HuH-7 (cell line): Measurements from ENCODE around the gene YIF1A.
"Not testable (repeated sequence)": the region's sequence is repeated elsewhere in the genome, so short reads cannot be mapped to it uniquely, and the experiment has no call there.

Experiments used
- DNase-seq: peaks from one replicate; pipeline ENCODE4 v3.0.0; 2011; ENCODE audit warnings: low spot score

YIF1A gene

GRCh38 chr11:66326261-66327111, 37.5 kb upstream of the YIF1A start:
- no peak for DNase-seq

GRCh38 chr11:66325263-66325671, 36.3 kb upstream of the YIF1A start:
- DNase-seq, result no peak

DNA sequence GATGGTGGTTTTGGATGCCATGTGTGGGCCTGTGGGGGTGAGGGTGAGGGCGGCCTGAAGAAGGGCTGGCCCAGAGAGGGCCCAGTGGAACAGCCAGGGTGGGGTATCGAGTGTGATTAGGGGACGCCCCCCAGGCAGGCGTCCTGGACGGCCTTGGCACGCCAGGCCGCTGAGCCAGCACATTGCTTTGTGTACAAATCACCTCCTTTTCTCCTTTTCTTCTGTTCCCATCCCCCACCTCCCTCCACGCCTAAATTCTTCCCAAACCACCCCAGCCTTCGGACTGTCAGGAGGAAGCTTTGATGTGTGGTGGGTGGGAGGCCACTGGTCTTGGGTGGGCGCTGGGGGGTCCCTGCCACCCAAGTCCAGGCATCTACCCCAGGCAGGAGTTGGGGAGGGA, 35.7 kb upstream of the YIF1A start:
- DNase-seq, result no peak

- DNase-seq, result no peak
Observed at GRCh38 chr11:66323684-66324083, 34.7 kb upstream of the YIF1A start.

DNA sequence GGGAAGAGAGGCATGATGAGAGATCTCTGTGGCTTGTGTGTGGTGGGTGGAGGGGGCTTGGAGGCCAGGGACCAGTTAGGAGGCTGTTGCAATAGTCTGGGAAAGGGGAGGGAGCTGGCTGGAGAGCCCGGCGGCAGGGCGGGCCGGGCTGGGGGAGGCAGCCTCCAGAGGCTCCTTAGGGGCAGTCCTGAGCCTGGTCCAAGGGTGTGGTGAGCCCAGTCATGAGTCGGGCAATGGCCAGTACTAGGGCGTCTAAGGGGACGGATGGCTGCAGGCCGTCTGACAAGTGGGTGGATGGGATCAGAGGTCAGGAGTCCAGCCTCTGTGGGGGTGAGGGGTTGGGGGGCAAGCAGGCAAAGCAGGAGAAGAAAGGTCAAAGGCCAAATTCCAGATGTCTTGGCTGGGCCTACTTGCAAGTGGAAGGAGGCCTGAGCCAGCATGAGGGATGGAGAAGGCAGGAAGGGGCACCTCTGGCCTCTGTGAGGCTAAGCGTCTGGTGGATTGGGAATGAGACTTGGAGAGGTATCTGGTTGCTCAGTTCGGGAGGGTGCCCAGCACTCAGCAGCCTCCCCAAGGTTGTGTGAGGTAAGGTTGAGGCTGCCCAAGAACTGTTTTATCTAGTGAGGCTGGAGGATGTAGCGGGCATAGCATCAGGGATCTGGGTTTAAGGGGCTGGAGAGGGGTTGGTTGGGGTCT, 33.9 kb upstream of the YIF1A start:
- DNase-seq, result no peak

- DNase-seq, result no peak
Observed at GRCh38 chr11:66321606-66322005, 32.7 kb upstream of the YIF1A start.

GRCh38 chr11:66320748-66321147, 31.8 kb upstream of the YIF1A start:
- DNase-seq, result not testable (repeated sequence)

DNA sequence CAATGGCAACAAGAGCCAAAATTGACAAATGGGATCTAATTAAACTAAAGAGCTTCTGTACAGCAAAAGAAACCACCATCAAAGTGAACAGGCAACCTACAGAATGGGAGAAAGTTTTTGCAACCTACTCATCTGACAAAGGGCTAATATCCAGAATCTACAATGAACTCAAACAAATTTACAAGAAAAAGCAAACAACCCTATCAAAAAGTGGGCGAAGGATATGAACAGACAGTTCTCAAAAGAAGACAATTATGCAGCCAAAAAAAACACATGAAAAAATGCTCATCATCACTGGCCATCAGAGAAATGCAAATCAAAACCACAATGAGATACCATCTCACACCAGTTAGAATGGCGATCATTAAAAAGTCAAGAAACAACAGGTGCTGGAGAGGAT, 31.3 kb upstream of the YIF1A start:
- not testable (repeated sequence) for DNase-seq

GRCh38 chr11:66318600-66318970, 29.6 kb upstream of the YIF1A start:
- no peak for DNase-seq

DNA sequence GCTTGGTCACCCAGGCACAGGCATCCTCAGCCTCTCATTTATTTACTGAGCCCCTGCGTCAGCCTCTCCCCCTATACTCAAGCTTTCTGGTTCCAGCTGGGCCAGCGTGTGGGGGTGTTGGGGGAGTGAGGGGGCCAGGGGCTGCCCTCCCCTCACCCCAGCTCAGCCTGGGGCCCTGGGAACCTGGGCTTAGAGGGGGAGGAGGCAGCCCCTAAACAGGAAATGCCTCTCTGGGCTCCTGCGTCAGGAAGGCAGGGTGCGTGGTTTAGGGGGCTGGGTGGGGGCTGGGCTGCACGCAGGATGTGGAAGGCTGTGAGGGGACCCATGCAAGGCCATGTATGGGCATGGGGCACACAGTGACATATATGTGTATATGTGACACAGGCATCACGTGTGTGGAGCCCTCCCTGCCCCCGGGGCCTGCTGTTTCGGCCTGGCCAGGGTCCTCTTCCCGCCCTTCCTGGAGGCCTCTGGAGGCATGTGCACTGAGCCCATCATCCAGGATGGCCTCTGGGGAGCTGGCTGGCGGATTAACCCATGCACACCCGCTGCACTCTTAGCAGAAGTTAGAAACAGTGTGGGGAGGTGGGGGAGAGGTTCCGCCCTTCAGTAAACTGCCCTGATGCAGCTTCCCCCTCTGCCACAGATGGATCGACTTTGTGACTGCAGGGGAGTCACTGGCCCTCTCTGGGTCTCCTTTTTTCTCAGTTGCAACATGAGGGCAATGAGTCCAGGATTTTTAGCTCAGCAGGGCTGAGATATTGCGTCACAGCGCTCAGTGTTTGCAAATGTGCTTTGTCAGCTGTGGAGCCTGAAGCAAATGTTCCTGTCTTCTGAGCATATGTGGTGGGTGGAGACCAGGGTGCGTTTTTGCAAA, 29.0 kb upstream of the YIF1A start:
- peak; percentile 99 for DNase-seq

DNA sequence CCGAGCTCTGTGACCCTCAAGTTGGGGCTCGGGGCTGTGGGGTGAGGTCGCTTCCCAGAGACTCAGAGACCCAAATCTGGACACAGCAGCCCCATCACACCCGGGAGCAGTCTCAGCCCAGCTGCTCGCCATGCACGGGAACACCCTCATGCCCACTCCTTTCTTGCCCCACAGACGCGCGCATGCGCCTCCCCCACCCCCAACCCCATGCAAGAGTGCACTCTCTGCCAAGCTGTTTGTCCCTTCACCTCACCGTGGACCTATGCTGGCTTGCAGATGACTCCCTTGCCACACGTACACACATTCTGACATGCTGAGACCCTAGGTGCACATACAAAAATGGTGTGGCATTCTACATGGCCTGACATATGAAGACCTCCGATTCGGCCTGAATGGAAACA, 28.4 kb upstream of the YIF1A start:
- DNase-seq, result no peak

DNA sequence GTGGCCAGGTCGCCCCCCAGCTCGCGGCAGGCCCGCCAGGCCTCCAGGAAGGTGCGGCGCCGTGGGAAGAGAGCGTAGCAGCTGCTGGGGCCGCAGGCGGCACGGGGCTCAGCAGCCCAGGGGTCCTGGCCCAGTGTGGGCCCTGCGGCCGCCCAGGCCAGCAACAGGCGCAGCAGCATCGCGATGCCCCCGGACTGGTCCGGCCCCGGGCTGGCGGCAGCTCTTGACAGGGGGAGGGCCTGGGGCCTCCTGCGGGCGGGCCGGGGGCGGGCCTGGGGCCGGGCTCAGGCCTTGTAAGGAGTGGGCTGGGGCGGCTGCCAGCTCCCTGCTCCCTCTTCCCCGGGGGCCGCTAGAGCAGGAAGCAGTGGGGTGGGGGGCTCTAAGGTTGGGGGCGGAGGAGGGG, 27.9 kb upstream of the YIF1A start, which contains the start of gene CD248:
CD248 (minus strand) TSS at position 196 of the 403 bp plus-strand sequence; CDS start at position 179, 17 bp downstream.
- no peak for DNase-seq

GRCh38 chr11:66315921-66316811, 27.2 kb upstream of the YIF1A start:
- no peak for DNase-seq

DNA sequence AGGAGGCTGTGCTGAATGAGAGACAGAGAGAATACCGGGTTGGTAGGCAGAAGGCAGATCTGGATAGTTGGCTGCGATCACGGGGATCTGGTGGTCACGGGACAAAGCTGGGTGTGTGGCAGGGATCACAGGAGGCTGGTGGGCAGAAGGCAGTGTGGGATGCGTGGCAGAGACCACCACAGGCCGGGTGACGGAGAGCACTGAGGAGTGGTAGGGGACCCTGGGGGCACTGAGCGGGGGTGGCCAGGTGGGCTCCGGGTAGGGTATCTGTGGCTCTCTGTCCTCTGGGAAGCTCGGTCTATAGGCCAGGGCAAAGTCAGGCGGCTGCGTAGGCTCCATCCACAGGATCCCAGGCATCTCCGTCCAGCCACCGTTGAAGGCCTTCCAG, 26.5 kb upstream of the YIF1A start:
- DNase-seq, result no peak

GRCh38 chr11:66314561-66315497, 25.9 kb upstream of the YIF1A start:
- no peak for DNase-seq

DNA sequence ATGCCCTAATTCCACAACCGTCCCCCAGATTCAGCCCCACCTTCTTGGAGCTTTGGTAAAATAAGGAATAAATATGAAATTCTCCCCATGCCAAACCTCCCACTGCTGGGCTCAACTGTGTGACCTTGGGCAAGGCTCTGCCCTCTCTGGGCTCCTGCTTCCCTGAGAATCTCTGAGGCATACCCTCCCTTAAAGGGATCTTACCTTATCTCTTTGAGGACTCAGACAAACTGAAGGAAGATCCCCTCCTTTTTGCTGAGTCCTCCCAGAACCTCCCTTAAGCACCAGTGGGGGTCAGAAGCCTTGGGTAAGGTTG, 25.2 kb upstream of the YIF1A start:
- no peak for DNase-seq

DNA sequence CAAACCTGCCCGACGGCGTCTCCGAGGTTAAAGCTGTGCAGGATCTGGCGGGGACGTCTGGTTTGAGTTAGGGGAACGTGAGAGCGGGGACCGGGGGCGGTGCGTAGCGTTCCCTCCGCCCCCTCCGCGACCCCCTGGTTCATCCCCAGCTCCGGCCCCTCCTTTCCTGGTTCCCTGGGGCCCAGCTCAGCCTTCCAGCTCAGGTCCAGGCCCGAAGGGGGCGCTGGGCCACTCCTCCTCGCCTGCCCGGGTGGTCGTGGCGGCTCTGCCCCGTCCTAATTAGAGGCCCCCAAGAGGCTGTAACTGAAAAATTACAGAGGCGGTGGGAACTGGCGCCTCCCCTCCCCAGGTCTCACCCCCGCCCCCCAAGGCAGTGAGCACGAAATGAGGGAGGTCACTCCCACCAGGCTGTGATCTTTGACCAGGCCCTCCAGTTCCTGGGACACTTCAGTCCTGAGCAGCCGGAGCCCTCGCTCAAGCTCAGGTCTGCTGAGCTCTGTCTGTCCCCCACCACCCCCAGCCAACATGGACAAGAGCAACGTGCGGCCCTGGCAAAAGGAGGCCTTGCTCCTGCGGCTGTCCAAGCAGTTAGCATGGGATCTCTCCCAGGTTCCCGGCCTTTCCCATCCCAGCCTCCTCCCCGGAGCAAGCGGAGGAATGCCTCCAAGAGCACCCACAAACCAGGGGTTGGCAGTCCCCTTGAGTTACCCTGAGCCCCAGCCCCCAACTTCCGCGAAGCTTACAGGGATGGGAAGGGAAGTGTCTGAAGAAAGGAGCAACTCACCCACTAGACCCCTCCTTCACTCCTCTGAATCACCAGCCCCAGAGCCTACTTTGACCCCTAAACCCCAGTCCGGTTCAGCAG, 24.6 kb upstream of the YIF1A start:
- peak; percentile 93 for DNase-seq

DNA sequence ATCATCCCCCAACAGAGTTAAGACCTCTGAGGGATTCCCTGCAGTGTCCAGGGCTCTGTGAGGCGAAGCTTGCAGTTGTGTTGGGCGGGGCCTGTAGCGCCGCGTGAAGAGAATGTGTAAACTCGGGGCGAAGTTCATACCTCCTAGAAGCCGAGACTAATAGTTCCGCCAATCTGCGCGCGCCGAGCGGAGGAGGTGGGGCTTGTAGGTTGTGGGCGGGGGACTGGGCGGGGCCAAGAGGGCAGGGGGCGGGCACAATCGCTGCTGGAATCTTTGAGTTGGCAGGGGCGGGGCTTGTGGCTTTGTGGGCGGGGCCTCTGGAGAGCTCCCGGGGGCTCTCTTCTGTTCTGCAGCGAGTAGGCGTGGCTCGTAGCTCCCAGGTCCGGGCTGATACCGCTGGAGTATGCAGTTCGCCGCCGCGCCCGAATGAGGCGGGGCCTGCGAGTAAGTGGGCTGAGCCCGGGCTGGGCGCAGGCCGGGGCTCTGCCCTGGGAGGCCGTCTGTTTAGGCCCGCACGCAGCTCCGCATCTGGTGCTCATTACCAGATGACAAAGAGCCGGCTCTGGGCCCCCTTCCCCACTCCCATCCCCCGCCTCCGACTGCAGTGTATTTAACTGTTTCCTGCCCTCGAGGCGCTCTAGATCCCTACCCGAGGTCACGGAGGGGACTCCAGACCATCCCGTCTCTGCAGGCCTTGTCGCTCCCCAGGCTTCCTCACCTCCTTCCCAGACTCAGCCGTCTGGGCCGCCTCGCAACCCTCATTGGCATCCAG, 23.8 kb upstream of the YIF1A start:
- peak; percentile 100 for DNase-seq
